ENCODE results near the gene ALOX15B.

DNA sequence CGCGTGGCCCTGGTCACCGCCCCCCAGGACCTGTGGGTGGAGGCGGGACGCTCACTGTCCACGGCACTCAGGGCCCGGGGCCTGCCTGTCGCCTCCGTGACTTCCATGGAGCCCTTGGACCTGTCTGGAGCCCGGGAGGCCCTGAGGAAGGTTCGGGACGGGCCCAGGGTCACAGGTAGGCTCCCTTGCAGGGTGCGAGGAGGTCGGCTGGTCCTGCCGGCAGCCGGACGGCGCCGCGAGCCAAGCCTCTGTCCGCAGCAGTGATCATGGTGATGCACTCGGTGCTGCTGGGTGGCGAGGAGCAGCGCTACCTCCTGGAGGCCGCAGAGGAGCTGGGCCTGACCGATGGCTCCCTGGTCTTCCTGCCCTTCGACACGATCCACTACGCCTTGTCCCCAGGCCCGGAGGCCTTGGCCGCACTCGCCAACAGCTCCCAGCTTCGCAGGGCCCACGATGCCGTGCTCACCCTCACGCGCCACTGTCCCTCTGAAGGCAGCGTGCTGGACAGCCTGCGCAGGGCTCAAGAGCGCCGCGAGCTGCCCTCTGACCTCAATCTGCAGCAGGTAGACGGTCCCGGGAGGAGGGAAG, 35.2 kb upstream of the ALOX15B start:
- TF ChIP-seq BHLHE40 (IDR thresholded peaks at IDR 0.05; ENCODE audit: borderline replicate concordance) (no peak), FOXM1 (IDR thresholded peaks at IDR 0.05; ENCODE audit: borderline replicate concordance) (no peak)
